CD14-positive monocyte (primary cell): ENCODE results near the gene SH3TC2. TPM values are rescaled to one million over a fixed set of nuclear protein-coding genes. Genes with fewer than 3 reads are reported as not detected.

Experiments
- DNase-seq, 3 donors: peaks; one replicate each; pipeline ENCODE4 v3.0.0-alpha.2; 2011 to 2022
- H2AFZ ChIP-seq: 2 replicates; pipeline ENCODE4 v1.6.0; 2012; ENCODE audit warnings: mild to moderate bottlenecking, low read depth, low read length, inconsistent platforms; ENCODE audit not compliant: insufficient read depth, poor library complexity, severe bottlenecking
- H3K27ac ChIP-seq, 2 donors: 1 replicate in 1 of 2; 2 replicates in 1 of 2; pipeline ENCODE4 v1.5.1; 2012 to 2013; ENCODE audit warnings: low read length in 2 of 2, control low read depth in 1 of 2, inconsistent platforms in 1 of 2, low read depth in 1 of 2, mild to moderate bottlenecking in 1 of 2
- H3K27me3 ChIP-seq, 2 donors: one replicate each; pipeline versions ENCODE4 v1.6.0 to v1.6.1; 2011 to 2013; ENCODE audit warnings: low read length in 2 of 2; ENCODE audit not compliant: control insufficient read depth in 2 of 2, insufficient read depth in 2 of 2
- H3K36me3 ChIP-seq, 2 donors: replicated peaks in 1 of 2; 1 replicate in 1 of 2; 2 replicates in 1 of 2; pipeline versions ENCODE4 v1.5.1 to v1.6.1; 2012 to 2013; ENCODE audit warnings: low read length in 2 of 2, control low read depth in 1 of 2, inconsistent platforms in 1 of 2, mild to moderate bottlenecking in 1 of 2; ENCODE audit not compliant: insufficient read depth in 2 of 2, control insufficient read depth in 1 of 2
- H3K4me1 ChIP-seq, 2 donors: 1 replicate in 1 of 2; 2 replicates in 1 of 2; pipeline versions ENCODE4 v1.5.1 to v1.6.1; 2012 to 2013; ENCODE audit warnings: low read length in 2 of 2, control low read depth in 1 of 2, inconsistent platforms in 1 of 2, mild to moderate bottlenecking in 1 of 2, moderate library complexity in 1 of 2; ENCODE audit not compliant: insufficient read depth in 2 of 2, control insufficient read depth in 1 of 2
- H3K4me2 ChIP-seq: replicated peaks from 2 replicates; pipeline ENCODE3; 2012; ENCODE audit warnings: low read length, moderate library complexity, mild to moderate bottlenecking; ENCODE audit not compliant: poor library complexity, severe bottlenecking; ENCODE audit errors: extremely low read depth
- H3K4me3 ChIP-seq, 3 experiments: fragments of 200-600 bp in 1 of 3; sonication (generic) in 1 of 3; replicated peaks in 1 of 3; 1 replicate in 2 of 3; 2 replicates in 1 of 3; pipeline ENCODE4 v1.5.1; 2011 to 2013; ENCODE audit warnings: low read length in 3 of 3, mild to moderate bottlenecking in 3 of 3, control low read depth in 2 of 3, low read depth in 2 of 3, inconsistent platforms in 1 of 3, moderate library complexity in 1 of 3
- H3K79me2 ChIP-seq: 2 replicates; pipeline ENCODE4 v1.6.0; 2012; ENCODE audit warnings: mild to moderate bottlenecking, control low read depth, inconsistent platforms, low read length, moderate library complexity; ENCODE audit not compliant: insufficient read depth
- H3K9ac ChIP-seq: 2 replicates; pipeline ENCODE4 v1.6.0; 2017; ENCODE audit warnings: low read length, mild to moderate bottlenecking; ENCODE audit not compliant: insufficient read depth, poor library complexity, severe bottlenecking
- H3K9me3 ChIP-seq, 2 donors: replicated peaks in 1 of 2; 1 replicate in 1 of 2; 2 replicates in 1 of 2; pipeline versions ENCODE4 v1.5.1 to v1.6.1; 2012 to 2013; ENCODE audit warnings: low read length in 2 of 2, control low read depth in 1 of 2; ENCODE audit not compliant: control insufficient read depth in 1 of 2, insufficient read depth in 1 of 2
- H4K20me1 ChIP-seq: 2 replicates; pipeline ENCODE4 v1.6.0; 2012; ENCODE audit warnings: mild to moderate bottlenecking, low read length, control low read depth, moderate library complexity; ENCODE audit not compliant: insufficient read depth
- H3K27ac Mint-ChIP-seq, 7 donors: one replicate each; pipeline ENCODE4 v1.8.0; 2020; ENCODE audit warnings: mild to moderate bottlenecking in 7 of 7, mixed read lengths in 7 of 7, moderate library complexity in 6 of 7, inconsistent platforms in 2 of 7
- H3K27me3 Mint-ChIP-seq, 3 donors: one replicate each; pipeline ENCODE4 v1.8.0; 2021 to 2022; ENCODE audit warnings: low read depth in 3 of 3, mild to moderate bottlenecking in 3 of 3, mixed read lengths in 3 of 3, moderate library complexity in 3 of 3, inconsistent platforms in 1 of 3
- H3K36me3 Mint-ChIP-seq, 2 donors: one replicate each; pipeline ENCODE4 v1.8.0; 2020; ENCODE audit warnings: mixed read lengths in 2 of 2, inconsistent platforms in 1 of 2, mild to moderate bottlenecking in 1 of 2
- H3K4me1 Mint-ChIP-seq: one replicate; pipeline ENCODE4 v1.8.0; 2020; ENCODE audit warnings: mild to moderate bottlenecking, mixed read lengths
- H3K4me3 Mint-ChIP-seq, 2 donors: one replicate each; pipeline ENCODE4 v1.8.0; 2020; ENCODE audit warnings: mild to moderate bottlenecking in 2 of 2, mixed read lengths in 2 of 2, moderate library complexity in 1 of 2
- H3K9me3 Mint-ChIP-seq, 7 donors: one replicate each; pipeline ENCODE4 v1.8.0; 2020 to 2022; ENCODE audit warnings: mixed read lengths in 7 of 7, mild to moderate bottlenecking in 6 of 7, moderate library complexity in 6 of 7, inconsistent platforms in 2 of 7
- WGBS: methylation state at CpG from one replicate; pipeline ENCODE4 v1.1.5; 2013; ENCODE audit warnings: missing lambda C conversion rate; ENCODE audit not compliant: insufficient coverage; 5-methylcytosine and 5-hydroxymethylcytosine counted together
- intact Hi-C, 2 donors: fragments of 100-400 bp; cut with micrococcal nuclease; formaldehyde crosslinking; loops; one replicate each; pipeline versions ENCODE4 v1.15.0 to v1.15.1; 2023
- polyA plus RNA-seq, 3 donors: library from polyadenylated mRNA; depleted of rRNA in 1 of 3; unstranded in 2 of 3; stranded (reverse) in 1 of 3; fragments of 300-500 nt in 2 of 3; fragments of >200 nt in 1 of 3; fragmentation: Illumina TruSeq in 2 of 3; gene quantifications; 1 replicate in 2 of 3; 2 replicates in 1 of 3; pipeline ENCODE4 v1.2.3, GENCODE V29; 2012 to 2021
- TF ChIP-seq, protein P1 (sequence below): fragments of 200-600 bp; IDR thresholded peaks from one replicate; pipeline ENCODE4 v1.8.0; 2022; ENCODE audit warnings: antibody characterized with exemption, mild to moderate bottlenecking

The SH3TC2 gene
- polyA plus RNA-seq, 3 donors, result 0.01 to 0.30 (median 0.14) TPM

- H3K4me1 ChIP-seq, result no peaks in the 10 kb centered on the region
- intact Hi-C loops, result no loop called here
- no peaks in the 10 kb centered on the region for H3K27me3 ChIP-seq
- WGBS, result 100% methylated on average over 1 of the region's 3 CpGs
- peaks cover 0 to 3% of the 10 kb centered on the region in 2 donors for H3K36me3 Mint-ChIP-seq
- TF ChIP-seq, protein P1, sequence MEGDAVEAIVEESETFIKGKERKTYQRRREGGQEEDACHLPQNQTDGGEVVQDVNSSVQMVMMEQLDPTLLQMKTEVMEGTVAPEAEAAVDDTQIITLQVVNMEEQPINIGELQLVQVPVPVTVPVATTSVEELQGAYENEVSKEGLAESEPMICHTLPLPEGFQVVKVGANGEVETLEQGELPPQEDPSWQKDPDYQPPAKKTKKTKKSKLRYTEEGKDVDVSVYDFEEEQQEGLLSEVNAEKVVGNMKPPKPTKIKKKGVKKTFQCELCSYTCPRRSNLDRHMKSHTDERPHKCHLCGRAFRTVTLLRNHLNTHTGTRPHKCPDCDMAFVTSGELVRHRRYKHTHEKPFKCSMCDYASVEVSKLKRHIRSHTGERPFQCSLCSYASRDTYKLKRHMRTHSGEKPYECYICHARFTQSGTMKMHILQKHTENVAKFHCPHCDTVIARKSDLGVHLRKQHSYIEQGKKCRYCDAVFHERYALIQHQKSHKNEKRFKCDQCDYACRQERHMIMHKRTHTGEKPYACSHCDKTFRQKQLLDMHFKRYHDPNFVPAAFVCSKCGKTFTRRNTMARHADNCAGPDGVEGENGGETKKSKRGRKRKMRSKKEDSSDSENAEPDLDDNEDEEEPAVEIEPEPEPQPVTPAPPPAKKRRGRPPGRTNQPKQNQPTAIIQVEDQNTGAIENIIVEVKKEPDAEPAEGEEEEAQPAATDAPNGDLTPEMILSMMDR, result no peak
- no peaks in the 10 kb centered on the region for H4K20me1 ChIP-seq
- no peak overlapping the region for H3K4me3 Mint-ChIP-seq
- H3K27ac ChIP-seq, result no peak overlapping the region
- no peaks in the 10 kb centered on the region for H3K36me3 ChIP-seq
- H3K27ac Mint-ChIP-seq, result no peak overlapping the region
- H3K9me3 ChIP-seq, result peaks cover 11 to 13% of the 10 kb centered on the region in 2 donors
- H2AFZ ChIP-seq, result no peak overlapping the region
- H3K79me2 ChIP-seq, result no peaks in the 10 kb centered on the region
- no peak overlapping the region for H3K9ac ChIP-seq
- peaks cover 7 to 20% (median 12%) of the 10 kb centered on the region in 7 donors for H3K9me3 Mint-ChIP-seq
- DNase-seq, result no peak
- H3K4me2 ChIP-seq, result no peak overlapping the region
- no peaks in the 10 kb centered on the region for H3K4me1 Mint-ChIP-seq
- H3K4me3 ChIP-seq, result no peak overlapping the region
- H3K27me3 Mint-ChIP-seq, result peaks cover 0 to 7% (median 1%) of the 10 kb centered on the region in 3 donors
Observed at GRCh38 chr5:149088686-149089085, 25.8 kb upstream of the SH3TC2 start.

GRCh38 chr5:149083846-149084245 lies 21.0 kb upstream of the SH3TC2 start:
- no peak overlapping the region for H3K4me3 ChIP-seq
- Mint-ChIP-seq H3K4me3 (no peak overlapping the region), H3K9me3 (peaks cover 0 to 6% (median 0%) of the 10 kb centered on the region in 7 donors), H3K27me3 (peaks cover 0 to 7% (median 0%) of the 10 kb centered on the region in 3 donors), H3K36me3 (no peaks in the 10 kb centered on the region), H3K4me1 (no peaks in the 10 kb centered on the region), H3K27ac (no peak overlapping the region)
- TF ChIP-seq, protein P1, result no peak
- H3K36me3 ChIP-seq, result no peaks in the 10 kb centered on the region
- no peak overlapping the region for H2AFZ ChIP-seq
- no peak overlapping the region for H3K9ac ChIP-seq
- no peak overlapping the region for H3K27ac ChIP-seq
- H3K9me3 ChIP-seq, result no peaks in the 10 kb centered on the region
- no peaks in the 10 kb centered on the region for H3K79me2 ChIP-seq
- no peaks in the 10 kb centered on the region for H3K4me1 ChIP-seq
- H3K4me2 ChIP-seq, result no peak overlapping the region
- no peaks in the 10 kb centered on the region for H4K20me1 ChIP-seq
- intact Hi-C loops, result no loop called here
- DNase-seq, result no peak
- 100% methylated on average over 2 of the region's 5 CpGs for WGBS
- H3K27me3 ChIP-seq, result no peaks in the 10 kb centered on the region
